Measurements from ENCODE around the gene SMCO2.
A peak's percentile ranks its signal among the peaks of the same experiment; 100 is the strongest.

Gene SMCO2

DNA sequence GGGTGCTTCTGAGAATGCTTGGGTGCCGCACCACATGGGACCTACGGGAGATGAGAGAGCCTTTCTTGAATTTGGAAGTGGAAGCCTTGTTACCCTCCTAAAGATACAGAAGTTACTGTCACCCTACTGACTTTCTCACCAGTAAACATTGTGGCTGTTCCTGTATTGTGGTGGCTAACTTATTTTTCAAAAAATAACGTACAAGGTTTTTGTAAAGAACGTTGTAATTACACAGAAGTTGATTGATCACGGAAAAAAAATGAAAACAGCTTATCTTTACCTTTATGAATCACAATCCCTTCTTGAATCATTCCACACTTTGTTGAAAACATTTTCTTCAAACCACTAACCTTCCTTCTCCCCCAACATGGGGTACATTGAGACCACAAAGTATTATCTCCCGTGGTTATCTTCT, 55.5 kb downstream of the SMCO2 start:
- DNase-seq: no peak

DNA sequence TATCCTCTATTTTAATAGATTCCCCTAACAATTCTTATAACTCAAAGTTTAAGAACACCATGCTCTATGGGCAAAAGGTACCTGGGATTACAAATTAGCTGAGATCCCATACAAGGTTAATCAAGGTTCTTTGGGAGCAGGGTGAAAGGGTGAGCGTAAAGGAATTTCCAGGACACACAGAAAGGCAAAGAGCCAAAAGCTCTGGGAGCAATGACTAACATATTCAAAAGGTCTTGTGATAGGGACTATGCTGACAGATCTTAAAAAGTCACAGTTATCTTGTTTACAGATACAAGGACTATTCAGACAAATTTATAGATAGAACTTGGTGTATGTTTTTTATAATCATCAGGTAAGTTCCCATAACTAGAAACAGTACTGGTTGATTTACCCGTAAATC, 58.0 kb downstream of the SMCO2 start:
- no peak for DNase-seq

DNA sequence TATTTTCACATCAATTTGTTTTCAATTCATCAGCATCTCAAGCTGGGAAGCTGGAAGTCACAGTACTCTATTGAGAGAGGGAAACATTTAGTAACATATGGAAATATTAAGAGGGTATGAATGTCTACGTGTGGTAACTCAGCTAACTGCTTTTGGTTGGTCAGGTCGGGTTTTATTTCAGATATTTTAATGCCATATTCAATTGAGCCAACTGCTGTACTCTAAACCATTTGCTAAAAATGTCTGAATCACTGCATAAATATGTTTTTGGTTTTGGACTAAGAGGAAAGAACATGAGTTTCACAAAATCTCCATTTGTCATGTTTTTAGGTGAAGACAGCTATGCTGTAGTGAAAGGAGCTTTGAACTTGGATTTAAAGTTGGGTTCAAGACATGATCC, 58.6 kb downstream of the SMCO2 start:
- no peak for DNase-seq

DNA sequence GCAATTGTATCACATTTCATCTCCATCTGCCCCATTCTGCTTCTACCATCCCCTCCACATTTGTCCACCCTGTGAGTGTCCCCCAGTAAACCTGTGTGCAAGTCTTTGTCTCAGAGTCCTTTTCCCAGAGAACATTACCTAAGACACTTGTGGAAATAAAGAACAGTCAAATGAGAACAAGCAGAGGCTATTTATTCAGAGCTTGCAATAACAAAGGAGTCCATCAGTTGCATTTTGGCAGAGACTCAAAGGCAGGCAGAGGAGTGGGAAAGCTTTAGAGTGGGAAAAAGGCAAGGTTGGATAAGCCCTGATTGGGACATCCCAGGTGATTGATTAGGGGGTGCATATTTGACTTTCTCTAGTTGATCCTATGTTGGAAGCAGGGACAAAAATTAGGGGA, 59.2 kb downstream of the SMCO2 start:
- no peak for DNase-seq

DNA sequence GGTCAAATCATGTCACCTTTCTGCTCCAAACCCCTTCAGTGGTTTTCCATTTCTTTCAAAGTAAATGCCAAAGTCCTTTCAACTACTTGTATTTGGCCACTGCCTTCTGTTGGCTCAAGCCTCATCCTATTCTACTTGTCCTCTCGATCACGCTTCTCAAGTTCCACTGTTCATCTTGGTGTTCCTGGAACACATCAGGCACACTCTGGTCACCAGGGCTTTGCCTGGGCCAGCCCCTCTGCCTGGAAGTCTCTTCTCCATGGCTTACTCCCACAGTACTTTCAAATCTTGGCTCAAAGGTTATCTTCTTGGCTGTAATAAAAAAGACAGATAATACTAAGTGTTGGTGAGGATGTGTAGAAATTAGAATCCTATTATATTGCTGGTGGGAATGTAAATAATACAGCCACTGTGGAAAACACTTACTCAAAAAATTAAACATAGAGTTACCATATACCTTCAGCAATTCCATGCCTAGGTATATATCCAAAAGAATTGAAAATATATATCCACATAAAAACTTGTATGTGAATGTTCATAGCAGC, 60.2 kb downstream of the SMCO2 start:
- DNase-seq: no peak

DNA sequence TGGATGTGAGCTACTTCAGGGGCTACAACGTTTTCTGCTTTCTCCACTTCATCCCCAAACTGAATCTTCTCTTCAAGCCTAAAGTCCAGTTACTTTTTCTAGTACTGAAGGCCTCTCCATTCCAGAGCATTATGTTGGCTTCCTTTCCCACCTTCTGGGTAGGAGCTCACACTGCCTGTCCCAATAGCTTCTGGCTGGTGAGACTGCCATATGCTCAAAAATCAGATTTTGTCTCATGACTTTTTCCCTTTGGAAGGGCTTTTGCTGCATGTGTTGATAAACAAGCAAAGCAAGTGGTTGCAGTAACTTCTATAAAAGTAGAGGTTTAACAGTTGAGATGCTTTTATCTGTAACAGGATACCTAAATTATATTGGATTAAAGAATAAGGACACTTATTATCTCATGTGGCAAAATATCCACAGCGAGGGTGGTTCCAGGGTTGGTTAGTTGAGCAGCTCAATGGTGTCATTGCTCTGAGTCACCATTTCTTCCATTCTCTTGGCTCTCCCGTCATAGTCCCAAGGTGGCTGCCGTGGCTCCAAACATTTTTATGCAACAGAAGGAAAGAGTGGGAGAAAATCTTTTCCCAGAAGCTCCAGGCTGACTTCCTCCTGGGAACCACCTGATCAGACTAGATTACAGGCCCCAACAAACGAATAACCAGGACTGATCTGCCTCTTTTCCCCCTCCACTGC, 62.3 kb downstream of the SMCO2 start:
- no peak for DNase-seq

DNA sequence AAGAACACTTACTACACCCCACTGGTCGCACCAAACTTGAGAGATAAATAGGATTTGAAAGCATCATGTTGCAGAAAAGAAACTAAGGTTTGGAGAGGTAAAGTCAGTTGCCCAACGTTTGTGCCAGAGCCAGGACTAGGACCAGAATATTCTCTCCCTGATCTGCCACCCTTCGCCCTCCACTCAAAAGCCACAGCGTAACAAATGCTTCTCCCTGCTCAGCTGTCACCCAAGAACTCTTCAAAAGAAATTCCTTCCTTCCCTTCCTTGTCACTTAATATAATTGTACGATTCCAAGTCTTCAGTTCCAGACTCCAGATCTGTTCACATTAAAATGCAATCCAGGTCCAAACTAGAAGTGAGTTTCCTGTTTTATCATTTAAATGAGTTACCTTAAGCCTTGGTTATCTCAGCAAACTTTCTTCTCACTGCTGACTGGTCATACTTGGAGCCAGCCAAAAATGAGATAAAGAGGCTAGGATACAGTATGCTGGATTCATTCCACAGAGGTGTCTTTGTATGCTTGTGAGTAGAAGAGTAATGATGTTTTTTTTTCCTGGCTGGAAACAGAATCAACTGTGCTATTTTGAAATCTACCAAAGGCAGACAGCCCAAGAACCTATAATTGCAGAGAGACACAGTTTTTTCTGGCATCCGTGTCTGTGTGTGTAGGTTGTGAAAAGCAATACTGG, 64.6 kb downstream of the SMCO2 start:
- DNase-seq: no peak

DNA sequence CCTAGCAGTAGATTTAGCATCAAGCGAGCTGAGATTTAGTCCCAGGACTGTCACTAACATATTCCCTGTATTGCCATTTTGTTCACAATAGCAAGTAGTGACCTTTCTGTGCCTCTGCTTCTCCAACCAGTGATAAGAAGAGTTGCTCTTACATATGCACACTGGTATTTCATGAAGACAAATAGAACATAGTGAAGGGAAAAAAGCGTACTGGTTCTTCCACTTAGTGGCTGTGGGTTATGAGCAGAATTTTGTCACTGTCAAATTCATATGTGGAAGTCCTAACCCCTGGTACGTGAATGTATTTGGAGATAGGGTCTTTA, 65.1 kb downstream of the SMCO2 start:
- no peak for DNase-seq

DNA sequence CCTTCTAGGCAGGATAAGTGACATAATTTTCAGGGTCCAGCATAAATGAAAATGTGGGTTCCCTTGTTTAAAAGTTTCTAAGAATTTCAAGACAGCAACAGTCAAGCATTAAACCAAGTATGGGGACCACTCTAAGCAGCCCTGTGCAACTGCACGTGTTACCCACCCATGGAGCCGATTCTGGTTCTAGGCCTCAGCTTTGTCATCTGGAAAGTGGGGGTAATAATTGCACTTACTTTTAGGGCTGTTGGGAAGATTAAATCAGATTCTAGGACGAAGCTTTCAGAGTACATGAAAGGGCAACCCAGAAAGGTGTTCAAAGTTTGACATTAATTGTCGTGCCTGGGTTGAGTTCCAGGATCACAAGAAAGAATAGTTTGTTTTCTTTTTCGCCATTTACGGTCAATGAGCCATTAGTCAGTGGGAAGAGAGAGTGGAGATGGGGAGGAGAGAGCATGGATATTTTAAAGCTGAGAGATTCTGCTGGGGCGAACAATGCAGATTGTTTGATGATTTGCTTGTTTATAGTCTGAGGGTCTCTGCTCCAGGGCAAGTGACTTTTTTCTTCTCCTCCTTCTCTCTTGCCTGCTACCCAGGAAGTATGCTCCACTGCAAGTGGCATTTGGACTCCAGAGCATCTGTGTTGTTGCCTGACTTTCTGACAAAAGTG, 66.8 kb downstream of the SMCO2 start:
- DNase-seq: no peak

DNA sequence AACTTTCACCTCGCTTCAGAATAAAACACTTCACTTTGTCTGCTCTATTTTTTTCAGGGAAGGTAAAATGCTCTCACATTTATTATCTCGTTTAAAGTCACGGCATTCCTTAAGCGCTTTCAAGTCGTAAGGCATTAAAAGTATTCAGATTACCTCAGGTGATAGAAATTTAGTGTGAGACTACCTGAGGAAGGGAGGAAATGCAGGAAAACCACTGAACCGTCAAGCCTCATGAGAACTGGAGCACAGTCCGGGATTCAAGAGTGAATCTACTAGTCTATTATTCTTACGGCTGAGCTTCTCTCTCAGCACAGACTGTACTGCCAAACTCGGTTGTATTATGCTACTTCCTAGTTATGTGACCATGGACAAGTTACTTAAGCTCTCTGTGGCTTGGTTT, 69.1 kb downstream of the SMCO2 start:
- no peak for DNase-seq

DNA sequence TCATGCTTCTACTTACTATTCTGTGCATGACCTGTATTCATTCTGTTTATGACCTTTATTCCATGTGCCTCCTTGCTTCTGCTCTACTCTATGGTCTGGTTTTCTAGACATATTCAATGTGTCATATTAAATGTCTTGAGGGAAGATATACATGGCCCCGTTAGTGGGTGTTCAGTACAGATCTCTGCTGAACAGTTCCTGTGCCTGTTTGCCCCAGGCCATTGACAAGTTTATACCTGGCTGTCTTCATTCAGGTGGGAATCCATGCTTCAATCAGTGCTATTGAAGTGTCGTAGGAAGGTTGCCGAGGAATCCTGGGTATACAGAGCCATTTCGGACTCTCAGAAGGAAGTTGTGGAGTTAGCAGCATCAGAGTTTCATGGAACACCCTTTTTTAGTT, 70.1 kb downstream of the SMCO2 start:
- no peak for DNase-seq

DNA sequence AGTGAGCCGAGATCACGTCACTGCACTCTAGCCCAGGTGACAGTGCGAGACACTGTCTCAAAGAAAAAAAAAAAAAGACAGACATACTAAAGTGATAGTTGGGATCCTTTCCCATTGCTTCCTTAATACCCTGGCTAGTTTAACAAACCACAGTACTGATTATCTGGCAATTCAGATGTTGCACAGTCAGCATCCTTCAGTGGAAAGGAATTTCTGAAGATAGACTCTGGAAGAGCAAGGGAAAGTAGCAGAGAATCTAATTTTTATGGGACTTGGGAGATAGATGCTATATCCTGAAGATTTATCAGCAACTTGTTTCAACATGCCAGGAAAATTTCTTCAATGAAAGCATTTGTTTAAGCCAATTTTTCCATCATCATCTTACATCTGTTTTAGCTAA, 71.0 kb downstream of the SMCO2 start:
- no peak for DNase-seq

DNA sequence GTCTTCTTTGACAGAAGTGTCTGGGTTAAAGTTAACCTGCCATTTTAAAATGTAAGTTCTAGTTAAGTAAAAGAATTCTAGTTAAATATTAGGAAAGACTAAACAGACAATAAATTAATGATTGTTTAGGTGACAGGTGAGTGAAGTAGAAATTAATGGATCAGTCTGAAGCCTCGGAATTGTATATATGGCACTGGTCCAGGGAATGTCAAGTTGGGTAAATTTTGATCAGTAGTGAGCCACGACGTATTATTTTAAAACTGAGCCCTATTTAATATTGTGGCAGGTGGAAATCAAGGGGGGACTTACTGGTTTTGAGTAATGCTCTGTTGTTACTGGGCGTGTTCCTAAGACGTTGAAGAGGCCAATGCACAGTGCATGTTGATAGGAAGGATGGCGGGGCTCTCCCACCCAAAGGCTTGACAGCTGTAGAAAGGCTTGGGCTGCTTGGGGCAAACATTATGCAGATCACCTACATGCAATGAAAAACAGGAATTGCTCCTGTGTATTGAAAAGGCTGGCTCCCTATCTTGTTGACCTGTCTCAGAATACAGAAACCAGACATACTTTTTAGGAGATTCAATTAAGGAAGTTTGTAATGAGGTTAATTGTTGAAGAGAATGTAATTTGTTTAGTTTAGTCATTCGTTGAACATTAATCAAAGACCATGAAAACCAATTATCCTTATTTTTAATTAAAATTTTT, 71.6 kb downstream of the SMCO2 start:
- DNase-seq: no peak

DNA sequence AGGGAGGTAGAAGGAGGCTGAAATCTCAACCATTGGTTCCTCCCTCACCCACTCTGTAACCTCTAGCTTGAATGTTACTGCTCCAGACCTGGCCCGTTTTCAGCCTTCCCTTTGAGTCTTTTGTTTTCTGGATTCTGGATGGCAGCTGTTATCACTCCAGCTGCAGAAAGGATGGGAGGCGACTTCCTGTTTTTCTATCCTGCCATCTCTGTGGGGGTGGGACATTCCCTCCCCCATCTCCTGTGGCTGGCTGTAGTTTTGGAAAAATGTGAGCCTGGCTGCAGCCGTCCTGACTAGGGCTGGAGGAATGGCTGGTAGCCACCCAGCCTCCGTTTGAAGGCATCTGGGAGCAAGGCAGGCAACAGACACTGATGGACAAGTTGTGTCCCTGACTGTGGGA, 74.5 kb downstream of the SMCO2 start:
- DNase-seq: no peak

DNA sequence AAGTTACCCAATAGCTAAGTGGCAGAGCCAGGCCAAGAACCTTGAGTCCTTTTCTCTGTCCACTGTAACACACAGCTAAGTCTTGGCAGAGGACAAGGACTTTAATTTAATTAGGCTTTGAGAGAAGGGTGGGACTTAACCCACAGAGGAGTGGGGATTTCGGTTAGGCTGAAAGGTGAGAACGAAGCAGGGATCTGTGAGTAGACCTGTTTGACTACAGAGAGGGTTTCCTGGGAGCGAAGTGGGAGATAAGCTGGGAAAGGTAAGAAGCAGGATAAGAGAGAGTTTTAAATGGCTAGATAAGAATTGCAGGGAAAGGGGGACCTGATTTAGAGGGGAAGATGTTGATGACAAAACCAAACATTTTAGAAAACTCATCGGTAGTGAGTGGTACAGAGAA, 75.4 kb downstream of the SMCO2 start:
- DNase-seq: no peak

DNA sequence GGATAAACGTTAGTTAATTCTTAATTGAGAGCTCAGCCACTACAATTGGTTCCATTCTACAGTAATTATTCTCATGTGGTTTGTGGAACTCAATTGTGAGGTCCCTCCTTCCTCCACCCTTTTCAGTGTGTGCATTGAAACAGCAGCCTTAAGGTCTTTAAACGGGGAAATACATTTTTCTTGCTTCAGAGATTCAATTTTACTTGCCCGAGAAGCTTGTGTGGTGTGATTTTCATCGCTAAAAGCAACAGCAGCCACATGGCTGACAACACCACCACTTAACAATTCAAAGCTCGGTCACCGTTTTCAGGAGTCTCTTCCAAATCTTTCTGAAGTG, 76.7 kb downstream of the SMCO2 start:
- no peak for DNase-seq

DNA sequence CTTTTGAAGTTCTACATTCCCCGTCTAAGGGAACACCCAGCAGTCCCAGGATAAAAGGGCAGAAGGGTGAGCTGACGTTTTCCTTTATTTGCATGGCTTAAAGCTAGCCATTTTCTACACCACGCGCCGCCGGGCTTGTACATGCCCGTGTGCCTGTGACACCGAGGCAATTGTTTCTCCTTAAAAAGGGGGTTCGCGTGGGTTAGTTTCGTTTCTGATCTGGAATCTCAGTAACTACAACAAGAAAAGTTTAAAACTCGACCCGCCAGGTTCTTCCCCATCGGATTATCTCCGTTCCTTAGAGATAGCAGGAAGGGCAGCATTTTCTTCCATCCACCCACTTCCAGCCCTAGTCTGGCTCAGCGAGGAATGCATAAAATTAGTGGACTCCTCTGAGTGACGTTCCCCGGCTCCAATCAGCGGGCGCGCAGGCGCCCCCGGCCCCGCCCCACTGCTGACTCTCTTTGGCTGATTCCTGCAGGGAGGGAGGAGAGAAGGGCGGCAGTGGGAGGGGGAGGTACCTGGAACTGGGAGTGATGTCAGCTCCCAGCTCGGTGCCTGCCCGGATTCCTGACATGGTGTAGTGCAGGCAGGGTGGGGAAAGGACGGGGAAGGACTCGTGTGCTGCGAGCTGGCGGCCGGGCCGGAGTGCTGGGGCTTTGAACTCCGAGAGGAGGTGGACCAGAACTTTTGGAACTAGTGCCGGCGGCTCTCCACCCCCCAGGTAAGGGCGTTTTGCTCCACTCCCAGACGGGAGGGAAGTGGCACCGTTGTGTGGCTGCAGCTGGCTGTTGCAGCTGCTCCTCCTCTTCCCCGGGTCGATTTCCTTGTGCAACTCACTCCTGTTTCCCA, 77.3 kb downstream of the SMCO2 start, which contains the start of gene PPFIBP1:
PPFIBP1 (plus strand) TSS at position 565 of the 852 bp plus-strand sequence. CDS start 109,191 bp downstream, outside the sequence.
- peak; percentile 97 for DNase-seq

DNA sequence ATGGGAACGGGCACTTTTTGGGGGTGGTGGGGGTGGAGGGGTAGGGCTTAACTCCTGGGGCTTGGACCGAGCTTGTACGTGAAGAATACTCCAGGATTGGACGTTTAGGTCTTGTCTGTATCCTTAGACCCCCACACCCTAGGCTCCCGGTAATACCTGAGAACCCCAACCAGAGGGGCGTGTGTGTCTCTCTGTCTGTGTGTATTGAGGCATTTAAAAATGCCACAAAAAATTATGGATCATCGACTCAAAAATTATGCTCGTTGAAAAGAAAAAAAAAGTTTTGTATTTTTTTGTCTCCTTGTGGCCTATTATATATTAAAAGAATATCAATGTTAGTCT, 77.9 kb downstream of the SMCO2 start:
- DNase-seq: no peak

DNA sequence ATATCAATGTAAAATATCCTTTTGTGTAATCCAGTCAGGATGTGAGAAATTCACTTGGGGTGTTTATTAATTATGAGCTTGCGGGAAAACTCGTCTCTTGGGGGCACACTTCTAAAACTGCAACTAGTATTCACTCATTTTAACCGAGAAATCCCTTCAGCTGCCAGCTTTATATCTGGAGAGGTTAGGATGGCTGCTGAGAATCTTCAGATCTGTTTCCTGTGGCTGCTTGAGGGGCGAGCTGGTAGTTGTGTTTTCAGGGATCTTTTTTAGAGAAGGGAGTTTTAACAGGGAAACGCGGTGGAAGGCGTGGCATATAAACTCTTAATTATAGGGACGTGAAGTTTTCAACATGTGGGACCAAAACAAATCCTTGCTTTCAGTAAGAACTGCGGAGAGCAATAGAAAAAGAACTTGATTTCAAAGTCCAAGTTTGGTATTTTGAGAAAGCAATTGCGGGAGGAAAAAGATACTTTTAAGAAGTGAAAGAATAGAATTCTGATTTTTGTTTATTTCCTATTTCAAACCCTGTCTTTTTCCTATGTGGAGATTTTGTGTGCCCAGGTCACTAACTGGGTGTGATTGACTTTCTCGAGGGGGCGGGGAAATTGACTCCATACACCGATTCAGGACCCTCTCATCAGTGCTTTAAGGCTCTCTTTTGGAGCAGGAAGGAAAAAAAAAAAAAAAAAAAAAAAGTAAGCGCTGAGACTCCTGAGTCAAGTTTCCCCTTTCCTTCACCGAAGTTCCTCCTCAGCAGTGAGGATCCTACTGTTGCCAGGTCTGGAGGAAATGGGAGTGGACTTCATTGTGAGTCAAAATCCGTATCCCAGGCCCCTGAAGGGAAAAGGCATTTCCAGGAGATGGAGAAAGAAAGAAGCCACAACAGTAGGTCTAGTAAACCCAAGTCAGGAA, 78.6 kb downstream of the SMCO2 start:
- DNase-seq: peak; percentile 25

DNA sequence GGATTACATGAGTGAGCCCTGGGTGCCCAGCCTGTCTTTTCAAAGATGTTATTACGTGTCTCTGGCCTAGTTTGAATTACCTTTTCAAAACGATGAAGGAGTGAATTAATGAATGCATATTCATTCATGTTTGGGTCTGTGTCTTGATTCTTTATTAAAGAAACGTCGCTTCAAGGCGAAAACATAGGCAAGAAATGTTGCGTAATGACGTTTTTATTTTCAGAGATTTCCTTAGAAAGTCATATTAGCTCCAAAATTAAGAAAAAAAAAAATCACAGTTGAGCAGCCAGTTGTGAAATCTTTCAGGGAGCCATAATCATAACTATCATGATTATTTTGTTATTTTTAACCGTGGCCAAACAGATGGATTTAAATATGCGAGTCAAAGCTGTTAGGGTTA, 81.0 kb downstream of the SMCO2 start:
- DNase-seq: no peak

DNA sequence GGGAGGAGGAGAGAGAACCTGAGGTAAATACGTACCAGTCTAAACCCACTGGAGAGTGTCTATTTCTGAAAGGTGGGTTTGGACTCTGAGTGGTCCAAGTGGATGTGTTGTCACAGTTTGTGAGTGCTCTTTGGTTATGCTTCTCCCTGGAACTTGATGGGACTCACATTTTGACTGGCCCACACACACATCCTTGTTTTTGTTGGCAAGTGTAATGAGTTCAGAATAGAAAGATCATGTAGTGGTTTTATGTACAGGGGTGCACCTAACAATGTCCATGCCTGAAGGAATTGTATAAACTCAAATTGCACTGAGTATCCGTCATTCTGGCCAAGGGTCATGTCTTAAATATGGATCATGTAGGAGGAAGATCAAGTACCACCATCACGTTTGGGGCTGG, 82.3 kb downstream of the SMCO2 start:
- no peak for DNase-seq
